HG03558 (cell line): ENCODE results near the gene CWH43.
"Not testable (repeated sequence)": the region's sequence is repeated elsewhere in the genome, so short reads cannot be mapped to it uniquely, and the experiment has no call there.

Experiments
- ATAC-seq: cut with Tn5 transposase; IDR thresholded peaks from one replicate; pipeline ENCODE4 v1.9.1; 2021; ENCODE audit warnings: moderate number of reproducible peaks; ENCODE audit not compliant: unreplicated experiment; ENCODE audit errors: extremely low read depth

The CWH43 gene

DNA sequence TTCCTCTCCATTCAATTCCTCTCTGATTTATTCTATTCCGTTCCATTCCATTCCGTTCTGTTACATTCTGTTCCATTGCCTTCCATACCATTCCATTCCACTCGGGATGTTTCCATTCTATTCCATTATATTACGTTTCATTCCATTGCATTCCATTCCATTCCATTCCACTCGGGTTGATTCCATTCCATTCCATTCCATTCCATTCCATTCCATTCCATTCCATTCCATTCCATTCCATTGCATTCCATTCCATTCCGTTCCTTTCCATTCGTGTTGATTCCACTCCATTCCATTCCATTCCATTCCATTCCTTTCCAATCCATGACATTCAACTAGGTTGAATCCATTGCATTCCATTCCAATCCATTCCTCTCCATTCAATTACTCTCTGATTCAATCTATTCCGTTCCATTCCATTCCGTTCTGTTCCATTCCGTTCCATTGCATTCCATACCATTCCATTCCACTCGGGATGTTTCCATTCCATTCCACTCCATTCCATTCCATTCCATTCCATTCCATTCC, 106.6 kb downstream of the CWH43 start:
- peak; percentile 29 for ATAC-seq

DNA sequence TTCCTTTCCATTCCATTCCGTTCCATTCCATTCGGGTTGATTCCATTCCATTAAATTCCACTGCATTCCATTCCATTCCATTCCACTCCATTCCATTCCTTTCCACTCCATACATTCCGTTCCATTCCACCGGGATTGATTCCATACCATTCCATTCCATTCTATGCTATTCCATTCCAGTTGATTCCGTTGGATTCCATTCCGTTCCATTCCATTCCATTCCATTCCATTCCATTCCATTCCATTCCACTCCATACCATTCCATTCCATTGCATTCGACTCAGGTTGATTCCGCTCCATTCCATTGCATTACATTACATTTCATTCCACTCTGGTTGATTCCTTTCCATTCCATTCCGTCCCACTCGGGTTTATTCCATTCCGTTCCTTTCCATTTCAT, 110.1 kb downstream of the CWH43 start:
- not testable (repeated sequence) for ATAC-seq

DNA sequence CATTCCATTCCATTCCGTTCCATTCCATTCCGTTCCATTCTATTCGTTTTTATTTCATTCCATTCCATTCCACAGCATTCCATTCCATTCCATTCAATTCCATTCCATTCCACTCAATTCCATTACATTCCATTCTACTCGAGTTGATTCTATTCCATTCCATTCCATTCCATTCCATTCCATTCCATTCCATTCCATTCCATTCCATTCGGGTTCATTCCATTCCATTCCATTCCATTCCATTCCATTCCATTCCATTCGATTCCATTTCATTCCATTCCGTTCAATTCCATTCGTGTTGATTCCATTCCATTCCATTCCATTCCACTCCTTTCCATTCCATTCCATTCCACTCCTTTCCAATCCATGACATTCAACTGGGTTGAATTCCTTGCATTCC, 110.6 kb downstream of the CWH43 start:
- ATAC-seq: not testable (repeated sequence)

DNA sequence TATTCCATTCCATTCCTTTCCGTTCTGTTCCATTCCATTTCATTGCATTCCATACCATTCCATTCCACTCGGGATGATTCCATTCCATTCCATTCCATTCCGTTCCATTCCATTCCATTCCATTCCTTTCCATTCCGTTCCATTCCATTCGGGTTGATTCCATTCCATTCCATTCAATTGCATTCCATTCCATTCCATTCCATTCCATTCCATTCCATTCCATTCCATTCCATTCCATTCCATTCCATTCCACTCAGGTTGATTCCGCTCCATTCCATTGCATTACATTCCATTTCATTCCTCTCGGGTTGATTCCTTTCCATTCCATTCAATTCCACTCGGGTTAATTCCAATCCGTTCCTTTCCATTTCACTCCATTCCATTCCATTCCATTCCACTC, 111.0 kb downstream of the CWH43 start:
- not testable (repeated sequence) for ATAC-seq

DNA sequence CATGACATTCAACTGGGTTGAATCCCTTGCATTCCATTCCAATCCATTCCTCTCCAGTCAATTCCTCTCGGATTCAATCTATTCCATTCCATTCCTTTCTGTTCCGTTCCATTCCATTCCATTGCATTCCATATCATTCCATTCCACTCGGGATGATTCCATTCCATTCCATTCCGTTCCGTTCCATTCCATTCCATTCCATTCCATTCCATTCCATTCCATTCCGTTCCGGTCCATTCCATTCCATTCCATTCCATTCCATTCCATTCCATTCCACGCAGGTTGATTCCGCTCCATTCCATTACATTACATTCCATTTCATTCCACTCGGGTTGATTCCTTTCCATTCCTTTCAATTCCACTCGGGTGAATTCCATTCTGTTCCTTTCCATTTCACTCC, 111.4 kb downstream of the CWH43 start:
- ATAC-seq: not testable (repeated sequence)

DNA sequence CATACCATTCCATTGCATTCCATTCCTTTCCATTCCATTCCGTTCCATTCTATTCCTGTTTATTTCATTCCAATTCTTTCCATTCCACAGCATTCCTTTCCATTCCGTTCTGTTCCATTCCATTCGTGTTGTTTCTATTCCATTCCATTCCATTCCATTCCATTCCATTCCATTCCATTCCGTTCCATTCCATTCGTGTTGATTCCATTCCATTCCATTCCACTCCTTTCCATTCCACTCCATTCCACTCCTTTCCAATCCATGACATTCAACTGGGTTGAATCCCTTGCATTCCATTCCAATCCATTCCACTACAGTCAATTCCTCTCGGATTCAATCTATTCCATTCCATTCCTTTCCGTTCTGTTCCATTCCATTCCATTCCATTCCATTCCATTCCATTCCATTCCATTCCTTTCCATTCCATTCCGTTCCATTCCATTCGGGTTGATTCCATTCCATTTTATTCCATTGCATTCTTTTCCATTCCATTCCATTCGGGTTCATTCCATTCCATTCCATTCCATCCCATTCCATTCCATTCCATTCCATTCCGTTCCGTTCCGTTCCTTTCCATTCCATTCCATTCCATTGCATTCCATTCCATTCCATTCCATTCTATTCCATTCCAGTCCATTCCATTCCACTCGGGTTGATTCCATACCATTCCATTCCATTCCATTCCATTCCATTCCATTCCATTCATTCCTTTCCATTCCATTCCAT, 112.1 kb downstream of the CWH43 start:
- not testable (repeated sequence) for ATAC-seq

DNA sequence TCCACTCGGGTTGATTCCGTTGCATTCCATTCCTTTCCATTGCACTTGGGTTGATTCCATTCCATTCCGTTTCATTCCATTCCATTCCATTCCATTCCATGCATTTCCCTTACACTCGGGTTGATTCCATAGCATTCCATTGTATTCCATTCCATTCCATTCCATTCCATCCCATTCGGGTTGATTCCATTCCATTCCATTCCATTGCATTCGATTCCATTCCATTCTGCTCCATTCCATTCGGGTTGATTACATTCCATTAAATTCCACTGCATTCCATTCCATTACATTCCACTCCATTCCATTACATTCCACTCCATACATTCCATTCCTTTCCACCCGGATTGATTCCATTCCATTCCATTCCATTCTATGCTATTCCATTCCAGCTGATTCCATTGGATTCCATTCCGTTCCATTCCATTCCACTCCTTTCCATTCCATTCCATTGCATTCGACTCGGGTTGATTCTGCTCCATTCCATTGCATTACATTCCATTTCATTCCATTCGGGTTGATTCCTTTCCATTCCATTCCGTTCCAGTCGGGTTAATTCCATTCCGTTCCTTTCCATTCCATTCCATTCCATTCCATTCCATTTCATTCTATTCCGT, 113.9 kb downstream of the CWH43 start:
- not testable (repeated sequence) for ATAC-seq

DNA sequence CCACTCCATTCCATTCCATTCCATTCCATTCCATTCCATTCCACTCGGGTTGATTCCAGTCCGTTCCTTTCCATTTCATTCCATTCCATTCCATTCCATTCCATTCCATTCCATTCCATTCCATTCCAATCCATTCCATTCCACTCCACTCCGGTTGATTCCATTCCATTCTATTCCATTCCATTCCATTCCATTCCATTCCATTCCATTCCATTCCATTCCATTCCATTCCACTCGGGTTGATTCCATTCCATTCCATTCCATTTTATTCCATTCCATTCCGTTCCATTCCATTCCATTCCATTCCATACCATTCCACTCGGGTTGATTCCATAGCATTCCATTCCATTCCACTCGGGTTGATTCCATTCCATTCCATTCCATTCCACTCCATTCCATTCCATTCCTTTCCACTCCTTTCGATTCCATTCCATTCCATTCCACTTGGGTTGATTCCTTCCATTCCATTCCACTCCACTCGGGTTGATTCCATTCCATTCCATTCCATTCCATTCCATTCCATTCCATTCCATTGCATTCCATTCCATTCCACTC, 116.3 kb downstream of the CWH43 start:
- not testable (repeated sequence) for ATAC-seq

DNA sequence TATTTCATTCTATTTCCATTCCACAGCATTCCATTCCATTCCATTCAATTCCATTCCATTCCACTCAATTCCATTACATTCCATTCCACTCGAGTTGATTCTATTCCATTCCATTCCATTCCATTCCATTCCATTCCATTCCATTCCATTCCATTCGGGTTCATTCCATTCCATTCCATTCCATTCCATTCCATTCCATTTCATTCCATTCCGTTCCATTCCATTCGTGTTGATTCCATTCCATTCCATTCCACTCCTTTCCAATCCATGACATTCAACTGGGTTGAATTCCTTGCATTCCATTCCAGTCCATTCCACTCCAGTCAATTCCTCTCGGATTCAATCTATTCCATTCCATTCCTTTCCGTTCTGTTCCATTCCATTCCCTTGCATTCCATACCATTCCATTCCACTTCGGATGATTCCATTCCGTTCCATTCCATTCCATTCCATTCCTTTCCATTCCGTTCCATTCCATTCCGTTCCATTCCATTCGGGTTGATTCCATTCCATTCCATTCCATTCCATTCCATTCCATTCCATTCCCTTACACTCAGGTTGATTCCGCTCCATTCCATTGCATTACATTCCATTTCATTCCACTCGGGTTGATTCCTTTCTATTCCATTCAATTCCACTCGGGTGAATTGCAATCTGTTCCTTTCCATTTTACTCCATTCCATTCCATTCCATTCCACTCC, 117.5 kb downstream of the CWH43 start:
- ATAC-seq: not testable (repeated sequence)

DNA sequence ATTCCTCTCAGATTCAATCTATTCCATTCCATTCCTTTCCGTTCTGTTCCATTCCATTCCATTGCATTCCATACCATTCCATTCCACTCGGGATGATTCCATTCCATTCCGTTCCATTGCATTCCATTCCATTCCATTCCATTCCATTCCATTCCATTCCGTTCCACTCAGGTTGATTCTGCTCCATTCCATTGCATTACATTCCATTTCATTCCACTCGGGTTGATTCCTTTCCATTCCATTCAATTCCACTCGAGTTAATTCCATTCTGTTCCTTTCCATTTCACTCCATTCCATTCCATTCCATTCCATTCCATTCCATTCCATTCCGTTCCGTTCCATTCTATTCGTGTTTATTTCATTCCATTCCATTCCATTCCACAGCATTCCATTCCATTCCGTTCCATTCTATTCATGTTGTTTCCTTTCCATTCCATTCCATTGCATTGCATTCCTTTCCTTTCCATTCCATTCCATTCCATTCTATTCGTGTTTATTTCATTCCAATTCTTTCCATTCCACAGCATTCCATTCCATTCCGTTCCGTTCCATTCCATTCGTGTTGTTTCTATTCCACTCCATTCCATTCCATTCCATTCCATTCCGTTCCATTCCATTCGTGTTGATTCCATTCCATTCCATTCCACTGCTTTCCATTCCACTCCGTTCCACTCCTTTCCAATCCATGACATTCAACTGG, 118.3 kb downstream of the CWH43 start:
- not testable (repeated sequence) for ATAC-seq

DNA sequence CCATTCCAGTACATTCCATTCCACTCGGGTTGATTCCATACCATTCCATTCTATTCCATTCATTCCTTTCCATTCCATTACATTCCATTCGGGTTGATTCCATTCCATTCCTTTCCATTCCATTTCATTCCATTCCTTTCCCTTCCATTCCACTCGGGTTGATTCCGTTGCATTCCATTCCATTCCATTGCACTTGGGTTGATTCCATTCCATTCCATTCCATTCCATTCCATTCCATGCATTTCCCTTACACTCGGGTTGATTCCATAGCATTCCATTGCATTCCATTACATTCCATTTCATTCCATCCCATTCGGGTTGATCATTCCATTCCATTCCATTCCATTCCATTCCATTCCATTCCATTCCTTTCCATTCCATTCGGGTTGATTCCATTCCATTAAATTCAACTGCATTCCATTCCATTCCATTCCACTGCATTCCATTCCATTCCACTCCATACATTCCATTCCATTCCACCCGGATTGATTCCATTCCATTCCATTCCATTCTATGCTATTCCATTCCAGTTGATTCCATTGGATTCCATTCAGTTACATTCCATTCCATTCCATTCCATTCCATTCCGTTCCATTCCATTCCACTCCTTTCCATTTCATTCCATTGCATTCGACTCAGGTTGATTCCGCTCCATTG, 119.3 kb downstream of the CWH43 start:
- not testable (repeated sequence) for ATAC-seq

DNA sequence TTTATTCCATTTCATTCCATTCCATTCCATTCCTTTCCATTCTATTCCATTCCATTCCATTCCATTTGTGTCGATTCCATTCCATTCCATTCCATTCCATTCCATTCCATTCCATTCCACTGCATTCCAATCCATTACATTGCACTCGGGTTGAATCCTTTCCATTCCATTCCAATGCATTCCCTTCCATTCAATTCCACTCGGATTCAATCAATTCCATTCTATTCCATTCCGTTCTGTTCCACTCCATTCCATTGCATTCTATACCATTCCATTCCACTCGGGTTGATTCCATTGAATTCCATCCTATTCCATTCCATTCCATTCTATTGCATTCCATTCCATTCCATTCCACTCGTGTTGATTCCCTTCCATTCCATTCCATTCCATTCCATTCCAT, 121.2 kb downstream of the CWH43 start:
- not testable (repeated sequence) for ATAC-seq

DNA sequence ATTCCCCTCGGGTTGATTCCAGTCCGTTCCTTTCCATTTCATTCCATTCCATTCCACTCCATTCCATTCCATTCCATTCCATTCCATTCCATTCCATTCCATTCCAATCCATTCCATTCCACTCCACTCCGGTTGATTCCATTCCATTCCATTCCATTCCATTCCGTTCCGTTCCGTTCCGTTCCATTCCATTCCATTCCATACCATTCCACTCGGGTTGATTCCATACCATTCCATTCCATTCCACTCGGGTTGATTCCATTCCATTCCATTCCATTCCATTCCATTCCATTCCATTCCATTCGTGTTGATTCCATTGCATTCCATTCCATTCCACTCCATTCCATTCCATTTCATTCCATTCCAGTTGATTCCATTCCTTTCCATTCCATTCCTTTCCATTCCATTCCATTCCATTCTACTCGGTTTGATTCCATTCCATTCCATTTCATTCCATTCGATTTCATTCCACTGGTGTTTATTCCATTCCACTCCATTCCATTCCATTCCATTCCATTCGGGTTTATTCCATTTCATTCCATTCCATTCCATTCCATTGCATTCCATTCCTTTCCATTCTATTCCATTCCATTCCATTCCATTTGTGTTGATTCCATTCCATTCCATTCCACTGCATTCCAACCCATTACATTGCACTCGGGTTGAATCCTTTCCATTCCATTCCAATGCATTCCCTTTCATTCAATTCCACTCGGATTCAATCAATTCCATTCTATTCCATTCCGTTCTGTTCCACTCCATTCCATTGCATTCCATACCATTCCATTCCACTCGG, 122.3 kb downstream of the CWH43 start:
- ATAC-seq: not testable (repeated sequence)

DNA sequence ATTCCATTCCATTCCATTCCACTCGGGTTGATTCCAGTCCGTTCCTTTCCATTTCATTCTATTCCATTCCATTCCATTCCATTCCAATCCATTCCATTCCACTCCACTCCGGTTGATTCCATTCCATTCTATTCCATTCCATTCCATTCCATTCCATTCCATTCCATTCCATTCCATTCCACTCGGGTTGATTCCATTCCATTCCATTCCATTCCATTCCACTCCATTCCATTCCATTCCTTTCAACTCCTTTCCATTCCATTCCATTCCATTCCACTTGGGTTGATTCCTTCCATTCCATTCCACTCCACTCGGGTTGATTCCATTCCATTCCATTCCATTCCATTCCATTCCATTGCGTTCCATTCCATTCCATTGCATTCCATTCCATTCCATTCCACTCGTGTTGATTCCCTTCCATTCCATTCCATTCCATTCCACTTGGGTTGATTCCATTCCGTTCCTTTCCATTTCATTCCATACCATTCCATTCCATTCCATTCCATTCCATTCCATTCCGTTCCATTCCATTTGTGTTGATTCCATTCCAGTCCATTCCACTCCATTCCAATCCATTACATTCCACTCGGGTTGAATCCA, 123.6 kb downstream of the CWH43 start:
- ATAC-seq: not testable (repeated sequence)

DNA sequence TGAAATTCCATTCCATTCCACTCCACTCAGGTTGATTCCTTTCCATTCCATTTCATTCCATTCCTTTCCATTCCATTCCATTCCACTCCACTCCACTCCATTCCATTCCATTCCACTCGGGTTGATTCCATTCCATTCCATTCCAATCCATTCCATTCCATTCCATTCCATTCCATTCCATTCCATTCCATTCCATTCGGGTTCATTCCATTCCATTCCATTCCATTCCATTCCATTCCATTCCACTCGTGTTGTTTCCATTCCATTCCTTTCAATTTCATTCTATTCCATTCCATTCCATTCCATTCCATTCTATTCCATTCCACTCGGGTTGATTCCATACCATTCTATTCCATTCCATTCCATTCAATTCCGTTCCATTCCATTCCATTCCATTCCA, 124.5 kb downstream of the CWH43 start:
- peak; percentile 28 for ATAC-seq
